ENCODE measurements around the gene CMIP.

CMIP gene

GRCh38 chr16:81744385-81744784 lies 299.8 kb downstream of the CMIP start:
- no peak overlapping the region for H3K4me3 ChIP-seq (replicated peaks in 1 of 2; ENCODE audit: low read depth in 2 of 2, low read length in 2 of 2)
- TF ChIP-seq CTCF (IDR thresholded peaks at IDR 0.05; ENCODE audit: low read depth, low read length), result no peak
- DNase-seq (ENCODE audit: low read depth in 2 of 2), result no peak

GRCh38 chr16:81744911-81745310 lies 300.3 kb downstream of the CMIP start:
- no peak for TF ChIP-seq CTCF (IDR thresholded peaks at IDR 0.05; ENCODE audit: low read depth, low read length)
- no peak for DNase-seq (ENCODE audit: low read depth in 2 of 2)
- H3K4me3 ChIP-seq (replicated peaks in 1 of 2; ENCODE audit: low read depth in 2 of 2, low read length in 2 of 2), result no peak overlapping the region

GRCh38 chr16:81745704-81746558 lies 301.3 kb downstream of the CMIP start:
- peak; percentile 58 to 61 for DNase-seq (ENCODE audit: low read depth in 2 of 2)

GRCh38 chr16:81746566-81746965 lies 302.0 kb downstream of the CMIP start:
- TF ChIP-seq CTCF (IDR thresholded peaks at IDR 0.05; ENCODE audit: low read depth, low read length), result no peak
- no peak for DNase-seq (ENCODE audit: low read depth in 2 of 2)
- peak overlapping the region; percentile 34 to 36 for H3K4me3 ChIP-seq (replicated peaks in 1 of 2; ENCODE audit: low read depth in 2 of 2, low read length in 2 of 2)

More at GRCh38 chr16:81745704-81746558, 301.3 kb downstream of the CMIP start:
- TF ChIP-seq CTCF (IDR thresholded peaks at IDR 0.05; ENCODE audit: low read depth, low read length), result no peak
- peak overlapping the region; percentile 34 to 36 for H3K4me3 ChIP-seq (replicated peaks in 1 of 2; ENCODE audit: low read depth in 2 of 2, low read length in 2 of 2)

- DNase-seq (ENCODE audit: low read depth in 2 of 2), result no peak
- TF ChIP-seq CTCF (IDR thresholded peaks at IDR 0.05; ENCODE audit: low read depth, low read length), result no peak
- no peak overlapping the region for H3K4me3 ChIP-seq (replicated peaks in 1 of 2; ENCODE audit: low read depth in 2 of 2, low read length in 2 of 2)
Measured at GRCh38 chr16:81748476-81749198, 304.0 kb downstream of the CMIP start.

- DNase-seq (ENCODE audit: low read depth in 2 of 2), result peak; percentile 7 to 18
- no peak for TF ChIP-seq CTCF (IDR thresholded peaks at IDR 0.05; ENCODE audit: low read depth, low read length)
- no peak overlapping the region for H3K4me3 ChIP-seq (replicated peaks in 1 of 2; ENCODE audit: low read depth in 2 of 2, low read length in 2 of 2)
Measured at GRCh38 chr16:81752225-81752875, 307.7 kb downstream of the CMIP start.

Measured in cardiac fibroblast (primary cell).